Activated T-helper 17 cell treated with anti-CD3 and anti-CD28 coated beads, Interleukin-2, amount 50 U/mL, for 72 hours (primary cell): Measurements from ENCODE around the gene CD300C. TPM values are rescaled to one million over a fixed set of nuclear protein-coding genes. Genes with fewer than 3 reads are reported as not detected.
"Not testable (repeated sequence)": the region's sequence is repeated elsewhere in the genome, so short reads cannot be mapped to it uniquely, and the experiment has no call there.

Experiments
- ATAC-seq: fragments of 150-1000 bp; cut with Tn5 transposase; replicated peaks from 2 replicates; pipeline ENCODE4 v1.10.0; 2021; ENCODE audit warnings: mild to moderate bottlenecking, moderate library complexity
- H3K27ac Mint-ChIP-seq: one replicate; pipeline ENCODE4 v1.8.0; 2022; ENCODE audit warnings: mixed read lengths
- H3K27me3 Mint-ChIP-seq: one replicate; pipeline ENCODE4 v1.8.0; 2022; ENCODE audit warnings: mixed read lengths
- H3K36me3 Mint-ChIP-seq: one replicate; pipeline ENCODE4 v1.8.0; 2022; ENCODE audit warnings: low read depth, mild to moderate bottlenecking, mixed read lengths
- H3K4me1 Mint-ChIP-seq: one replicate; pipeline ENCODE4 v1.8.0; 2022; ENCODE audit warnings: mixed read lengths
- H3K4me3 Mint-ChIP-seq: one replicate; pipeline ENCODE4 v1.8.0; 2022; ENCODE audit warnings: mild to moderate bottlenecking, mixed read lengths
- H3K9me3 Mint-ChIP-seq: one replicate; pipeline ENCODE4 v1.8.0; 2022; ENCODE audit warnings: mixed read lengths
- total RNA-seq, 2 donors: library from RNA; stranded (reverse); gene quantifications; one replicate each; pipeline ENCODE4 v1.2.3, GENCODE V29; 2022

The CD300C gene
- total RNA-seq, 2 donors from 2014 or later, result 0.28 TPM; not detected in 1

DNA sequence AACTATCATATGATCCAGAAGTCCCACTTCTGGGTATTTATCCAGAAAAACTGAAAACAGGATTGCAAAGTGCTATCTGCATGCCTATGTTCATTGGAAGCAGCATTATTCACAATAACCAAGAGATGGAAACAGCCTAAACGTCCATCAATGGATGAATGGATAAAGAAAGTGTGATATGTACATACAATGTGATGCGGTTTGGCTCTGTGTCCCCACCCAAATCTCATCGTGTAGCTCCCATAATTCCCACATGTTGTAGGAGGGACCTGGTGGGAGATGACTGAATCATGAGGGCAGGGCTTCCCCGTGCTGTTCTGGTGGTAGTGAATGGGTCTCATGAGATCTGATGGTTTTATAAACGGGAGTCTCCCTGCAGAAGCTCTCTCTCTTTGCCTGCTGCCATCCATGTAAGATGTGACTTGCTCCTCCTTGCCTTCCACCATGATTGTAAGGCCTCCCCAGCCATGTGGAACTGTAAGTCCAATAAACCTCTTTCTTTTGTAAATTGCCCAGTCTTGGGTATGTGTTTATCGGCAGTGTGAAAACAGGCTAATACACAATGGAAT, 27.4 kb downstream of the CD300C start:
- H3K27ac Mint-ChIP-seq, H3K4me3 Mint-ChIP-seq, ATAC-seq: not testable (repeated sequence)
- peaks cover 10% of the 10 kb centered on the region for H3K9me3 Mint-ChIP-seq
- H3K36me3 Mint-ChIP-seq, result peaks cover 13% of the 10 kb centered on the region
- H3K4me1 Mint-ChIP-seq, result peaks cover 12% of the 10 kb centered on the region
- peaks cover 31% of the 10 kb centered on the region for H3K27me3 Mint-ChIP-seq

DNA sequence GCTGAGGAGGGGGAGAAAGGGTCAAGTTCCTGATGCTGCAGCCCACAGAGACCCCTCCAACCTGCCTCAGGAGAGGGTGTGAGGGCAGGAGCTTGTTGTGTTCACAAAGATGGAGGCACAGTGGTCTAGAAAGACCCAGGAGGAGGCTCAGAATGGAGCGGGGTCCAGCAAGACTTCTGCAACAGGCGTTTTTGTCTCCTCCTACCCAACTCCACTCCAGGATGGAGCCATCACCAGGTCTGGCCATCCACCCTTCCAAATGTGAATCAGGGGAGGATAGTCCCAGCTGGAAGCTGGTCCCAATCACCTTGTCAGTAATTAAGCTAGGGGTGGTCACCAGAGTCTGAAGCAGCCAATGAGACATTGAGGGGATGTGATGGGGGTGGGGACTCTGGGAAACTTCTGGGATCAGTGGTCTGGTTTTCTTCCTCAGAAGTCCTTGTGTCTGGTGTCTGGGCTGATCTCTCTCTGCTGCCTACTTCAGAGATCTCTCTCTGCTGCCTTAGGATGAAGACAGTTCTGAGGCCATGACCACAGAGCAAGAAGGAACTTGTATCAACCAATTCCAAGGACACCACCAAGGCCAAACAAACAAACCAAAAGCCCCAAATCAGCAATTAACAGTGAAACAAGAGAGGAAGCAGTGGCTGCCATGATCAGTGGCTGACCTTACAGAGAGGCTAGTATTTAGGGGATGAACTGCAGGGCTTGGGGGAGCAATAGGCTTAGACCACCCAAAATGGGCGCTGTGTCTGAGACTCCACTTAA, 29.2 kb downstream of the CD300C start:
- no peak for ATAC-seq

DNA sequence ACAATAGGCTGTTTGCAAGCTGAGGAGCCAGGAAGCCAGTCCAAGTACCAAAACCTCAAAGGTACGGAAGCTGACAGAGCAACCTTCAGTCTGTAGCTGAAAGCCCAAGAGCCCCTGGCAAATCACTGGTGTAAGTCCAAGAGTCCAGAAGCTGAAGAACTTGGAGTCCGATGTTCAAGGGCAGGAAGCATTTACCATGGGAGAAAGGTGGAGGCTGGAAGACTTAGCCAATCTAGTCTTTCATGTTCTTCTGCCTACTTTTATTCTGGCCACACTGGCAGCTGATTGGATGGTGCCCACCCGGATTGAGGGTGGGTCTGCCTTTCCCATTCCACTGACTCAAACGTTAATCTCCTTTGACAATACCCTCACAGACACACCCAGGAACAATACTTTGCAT, 30.0 kb downstream of the CD300C start:
- Mint-ChIP-seq H3K36me3 (peaks cover 19% of the 10 kb centered on the region), H3K27me3 (peaks cover 28% of the 10 kb centered on the region), H3K9me3 (peaks cover 10% of the 10 kb centered on the region), H3K4me3 (no peak overlapping the region), H3K4me1 (peaks cover 21% of the 10 kb centered on the region), H3K27ac (no peak overlapping the region)
- no peak for ATAC-seq

More for the DNA sequence above, 29.2 kb downstream of the CD300C start:
- peaks cover 19% of the 10 kb centered on the region for H3K36me3 Mint-ChIP-seq
- H3K27ac Mint-ChIP-seq, result no peak overlapping the region
- H3K9me3 Mint-ChIP-seq, result peaks cover 10% of the 10 kb centered on the region
- peaks cover 25% of the 10 kb centered on the region for H3K27me3 Mint-ChIP-seq
- H3K4me3 Mint-ChIP-seq, result no peak overlapping the region
- peaks cover 21% of the 10 kb centered on the region for H3K4me1 Mint-ChIP-seq

DNA sequence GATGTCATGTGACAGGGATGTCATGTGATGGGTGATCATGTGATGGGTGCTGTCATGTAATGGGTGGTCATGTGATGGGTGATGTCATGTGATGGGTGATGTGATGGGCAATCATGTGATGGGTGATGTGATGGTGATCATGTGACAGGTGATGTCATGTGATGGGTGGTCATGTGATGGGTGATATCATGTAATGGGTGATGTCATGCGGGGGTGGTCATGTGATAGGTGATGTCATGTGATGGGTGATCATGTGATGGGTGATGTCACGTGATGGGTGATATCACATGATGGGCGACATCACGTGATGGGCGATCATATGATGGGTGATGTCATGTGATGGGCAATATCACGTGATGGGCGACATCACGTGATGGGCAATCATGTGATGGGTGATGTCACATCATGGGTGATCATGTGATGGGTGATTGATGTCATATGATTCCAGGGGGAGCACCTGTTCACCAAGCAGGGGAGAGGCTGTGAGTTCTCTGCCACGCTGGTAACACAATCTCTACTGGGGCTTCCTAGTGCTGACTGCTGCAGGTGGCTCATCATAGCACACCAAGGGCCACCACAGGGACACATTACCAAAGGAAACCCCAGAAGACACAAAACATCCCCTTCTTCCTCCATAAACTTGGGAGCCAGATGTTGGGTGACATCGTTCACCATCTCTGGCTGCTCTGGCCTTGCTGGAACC, 31.1 kb downstream of the CD300C start:
- Mint-ChIP-seq H3K9me3 (peaks cover 10% of the 10 kb centered on the region), H3K4me3 (peak overlapping the region; percentile 74), H3K4me1 (peaks cover 21% of the 10 kb centered on the region), H3K27me3 (peaks cover 26% of the 10 kb centered on the region), H3K36me3 (peaks cover 19% of the 10 kb centered on the region), H3K27ac (peak overlapping the region; percentile 99)
- ATAC-seq, result peak; percentile 21

DNA sequence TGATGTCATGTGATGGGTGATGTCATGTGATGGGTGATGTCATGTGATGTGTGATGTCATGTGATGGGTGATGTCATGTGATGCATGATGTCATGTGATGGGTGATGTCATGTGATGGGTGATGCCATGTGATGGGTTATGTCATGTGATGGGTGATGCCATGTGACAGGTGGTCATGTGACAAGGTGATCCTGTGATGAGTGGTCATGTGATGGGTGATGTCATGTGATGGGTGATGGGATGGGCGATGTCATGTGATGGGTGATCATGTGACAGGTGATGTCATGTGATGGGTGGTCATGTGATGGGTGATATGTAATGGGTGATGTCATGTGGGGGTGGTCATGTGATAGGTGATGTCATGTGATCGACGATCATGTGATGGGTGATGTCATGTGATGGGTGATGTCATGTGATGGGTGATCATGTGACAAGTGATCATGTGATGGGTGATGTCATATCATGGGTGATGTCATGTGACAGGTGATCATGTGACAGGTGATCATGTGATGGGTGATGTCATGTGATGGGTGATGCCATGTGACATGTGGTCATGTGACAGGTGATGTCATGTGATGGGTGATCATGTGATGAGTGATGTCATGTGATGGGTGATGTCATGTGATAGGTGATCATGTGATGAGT, 31.8 kb downstream of the CD300C start:
- Mint-ChIP-seq H3K27ac (peak overlapping the region; percentile 99), H3K9me3 (peaks cover 10% of the 10 kb centered on the region), H3K36me3 (peaks cover 19% of the 10 kb centered on the region), H3K27me3 (peaks cover 25% of the 10 kb centered on the region), H3K4me3 (peak overlapping the region; percentile 74), H3K4me1 (peaks cover 21% of the 10 kb centered on the region)
- ATAC-seq, result peak; percentile 22

DNA sequence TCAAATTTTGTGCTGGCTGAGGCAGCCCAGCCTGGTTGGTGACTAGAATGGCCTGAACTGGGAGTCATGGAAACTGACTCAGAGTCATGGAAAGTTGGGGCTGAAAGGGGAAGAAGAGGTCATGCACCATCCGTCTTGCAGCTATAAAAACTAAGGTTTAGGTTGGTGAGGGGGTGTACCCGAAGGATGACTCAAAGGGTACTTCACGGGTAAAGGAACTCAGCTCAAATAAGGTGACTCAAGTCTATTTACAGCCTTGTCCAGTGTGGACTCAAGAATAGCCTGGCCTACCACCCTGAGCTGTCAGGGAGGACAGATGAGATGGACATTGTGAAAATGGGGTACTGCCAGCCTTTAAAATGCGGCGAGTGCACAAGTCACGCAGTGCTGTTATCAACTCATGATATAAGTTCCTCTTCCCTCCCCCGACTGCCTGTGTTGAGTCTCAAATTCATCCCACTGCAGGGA, 33.3 kb downstream of the CD300C start:
- Mint-ChIP-seq H3K4me3 (peak overlapping the region; percentile 63), H3K4me1 (peaks cover 21% of the 10 kb centered on the region), H3K27ac (peak overlapping the region; percentile 95), H3K9me3 (peaks cover 10% of the 10 kb centered on the region), H3K36me3 (peaks cover 19% of the 10 kb centered on the region), H3K27me3 (peaks cover 21% of the 10 kb centered on the region)
- peak; percentile 91 for ATAC-seq

DNA sequence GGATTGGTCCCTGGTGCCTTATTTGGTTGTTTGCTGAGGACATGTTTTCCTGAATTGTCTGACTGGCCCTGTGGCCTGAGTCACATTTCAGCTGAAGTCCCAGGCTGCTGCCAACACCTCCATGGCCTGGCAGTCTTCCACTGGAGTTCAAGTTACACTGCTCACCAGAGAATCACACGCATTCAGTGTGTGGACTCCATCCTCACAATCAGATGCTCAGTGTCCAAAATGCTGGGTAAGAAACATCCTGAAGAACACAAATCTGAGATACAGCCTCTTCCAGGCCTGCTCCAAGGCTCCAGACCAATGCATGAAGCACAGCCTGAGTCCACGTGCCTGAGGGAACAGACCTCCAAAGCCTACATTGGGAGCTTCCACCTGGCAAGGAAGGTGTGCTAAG, 33.9 kb downstream of the CD300C start:
- peaks cover 20% of the 10 kb centered on the region for H3K27me3 Mint-ChIP-seq

DNA sequence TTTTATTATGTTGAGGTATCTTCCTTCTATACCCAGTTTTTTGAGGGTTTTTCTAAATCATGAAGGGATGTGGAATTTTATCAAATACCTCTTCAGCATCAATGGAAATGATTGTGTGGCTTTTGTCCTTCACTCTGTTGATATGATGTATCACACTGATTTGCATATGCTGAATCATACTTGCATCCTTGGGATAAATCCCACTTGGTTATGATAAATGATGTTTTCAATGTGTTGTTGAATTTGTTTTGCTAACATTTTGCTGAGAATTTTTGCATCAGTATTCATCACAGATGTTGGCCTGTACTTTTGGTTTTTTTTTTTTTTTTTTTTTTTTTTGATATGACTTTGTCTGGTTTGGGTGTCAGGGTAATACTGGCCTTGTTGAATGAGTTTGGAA, 37.8 kb downstream of the CD300C start:
- H3K4me1 Mint-ChIP-seq, result peaks cover 9% of the 10 kb centered on the region
- no peak for ATAC-seq
- H3K4me3 Mint-ChIP-seq, result no peak overlapping the region
- H3K9me3 Mint-ChIP-seq, result no peaks in the 10 kb centered on the region
- peaks cover 6% of the 10 kb centered on the region for H3K36me3 Mint-ChIP-seq
- H3K27ac Mint-ChIP-seq, result no peak overlapping the region
- peaks cover 8% of the 10 kb centered on the region for H3K27me3 Mint-ChIP-seq

More for the DNA sequence above, 33.9 kb downstream of the CD300C start:
- Mint-ChIP-seq H3K4me1 (peaks cover 21% of the 10 kb centered on the region), H3K9me3 (peaks cover 10% of the 10 kb centered on the region), H3K4me3 (peak overlapping the region; percentile 63), H3K27ac (peak overlapping the region; percentile 95), H3K36me3 (peaks cover 19% of the 10 kb centered on the region)
- ATAC-seq, result no peak

DNA sequence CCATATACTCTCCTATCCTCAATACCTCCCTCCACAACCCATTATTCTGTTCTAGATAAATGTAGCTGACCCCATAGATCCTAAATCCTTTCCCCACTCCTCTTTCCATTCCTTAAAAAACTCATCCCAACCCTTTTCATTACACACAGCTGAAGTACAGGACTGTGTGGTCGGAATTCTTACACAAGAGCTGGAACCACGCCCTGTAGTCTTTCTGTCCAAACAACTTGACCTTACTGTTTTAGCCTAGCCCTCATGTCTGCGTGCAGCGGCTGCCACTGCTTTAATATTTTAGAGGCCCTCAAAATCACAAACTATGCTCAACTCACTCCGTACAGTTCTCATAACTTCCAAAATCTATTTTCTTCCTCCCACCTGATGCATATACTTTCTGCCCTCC, 42.0 kb downstream of the CD300C start:
- not testable (repeated sequence) for H3K36me3 Mint-ChIP-seq, H3K9me3 Mint-ChIP-seq, H3K27me3 Mint-ChIP-seq, H3K27ac Mint-ChIP-seq, ATAC-seq, H3K4me3 Mint-ChIP-seq, H3K4me1 Mint-ChIP-seq

DNA sequence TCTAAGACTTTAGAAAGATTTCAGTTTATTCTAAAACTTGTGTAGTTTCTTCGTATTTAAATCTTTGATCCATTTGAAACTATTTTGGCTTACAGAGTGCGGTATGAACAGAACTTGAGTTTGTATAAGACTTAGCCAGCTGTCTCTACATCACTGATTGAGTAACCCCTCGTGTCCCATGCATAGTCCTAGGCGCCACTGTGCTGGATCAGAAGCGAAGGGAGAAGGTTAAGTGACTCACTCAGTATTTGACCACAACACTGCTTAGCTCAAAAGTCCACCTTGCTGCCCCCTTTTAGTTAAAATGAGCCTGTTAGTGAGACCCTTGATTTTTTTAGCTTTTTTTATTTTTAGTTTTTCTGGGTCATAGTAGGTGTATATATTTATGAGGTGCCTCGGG, 43.1 kb downstream of the CD300C start:
- Mint-ChIP-seq H3K4me1 (no peaks in the 10 kb centered on the region), H3K27me3 (peaks cover 6% of the 10 kb centered on the region), H3K27ac (no peak overlapping the region), H3K36me3 (no peaks in the 10 kb centered on the region), H3K9me3 (no peaks in the 10 kb centered on the region), H3K4me3 (no peak overlapping the region)
- no peak for ATAC-seq

DNA sequence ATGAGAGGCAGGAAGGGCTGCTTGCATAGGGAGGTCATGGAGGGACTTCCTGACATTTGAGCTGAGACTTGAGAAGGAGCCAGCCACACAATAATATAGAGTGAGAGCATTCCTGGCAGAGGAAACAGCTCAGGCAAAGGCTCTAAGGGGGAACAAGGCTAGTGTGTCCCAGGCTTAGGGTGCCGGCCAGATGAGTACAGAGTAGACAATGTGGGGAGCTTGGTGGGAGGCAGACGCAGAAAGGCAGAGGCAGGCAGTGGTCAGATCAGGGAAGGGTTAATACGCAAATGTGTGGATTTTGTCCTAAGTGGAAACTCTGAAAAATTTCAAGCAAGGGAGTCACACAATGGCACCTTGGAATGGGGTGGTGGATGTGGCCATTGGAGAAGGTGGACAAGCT, 45.9 kb downstream of the CD300C start:
- Mint-ChIP-seq H3K27me3 (peaks cover 6% of the 10 kb centered on the region), H3K27ac (peak overlapping the region; percentile 4), H3K4me1 (no peaks in the 10 kb centered on the region), H3K4me3 (no peak overlapping the region), H3K9me3 (no peaks in the 10 kb centered on the region), H3K36me3 (no peaks in the 10 kb centered on the region)
- no peak for ATAC-seq

DNA sequence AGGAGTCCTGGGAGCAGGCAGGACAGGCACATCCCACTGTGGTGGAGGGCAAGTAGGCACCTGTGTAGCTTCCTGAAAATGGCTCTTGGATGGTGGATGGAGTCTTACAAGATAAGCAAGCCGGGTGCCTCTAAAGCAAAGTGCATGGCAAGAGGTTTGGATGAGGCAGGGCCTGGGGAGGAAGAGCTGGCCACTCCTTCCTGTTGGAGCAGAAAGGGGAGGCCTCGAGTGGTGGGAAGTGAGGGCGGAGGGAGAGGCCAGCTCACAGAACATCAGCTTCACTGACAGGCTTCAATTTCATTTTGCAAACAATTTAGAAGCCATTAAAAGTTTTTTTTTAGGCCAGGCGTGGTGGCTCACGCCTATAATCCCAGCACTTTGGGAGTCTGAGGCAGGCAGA, 48.4 kb downstream of the CD300C start:
- ATAC-seq, result no peak
- Mint-ChIP-seq H3K9me3 (no peaks in the 10 kb centered on the region), H3K4me1 (no peaks in the 10 kb centered on the region), H3K4me3 (no peak overlapping the region), H3K27ac (no peak overlapping the region), H3K27me3 (peaks cover 6% of the 10 kb centered on the region), H3K36me3 (no peaks in the 10 kb centered on the region)

DNA sequence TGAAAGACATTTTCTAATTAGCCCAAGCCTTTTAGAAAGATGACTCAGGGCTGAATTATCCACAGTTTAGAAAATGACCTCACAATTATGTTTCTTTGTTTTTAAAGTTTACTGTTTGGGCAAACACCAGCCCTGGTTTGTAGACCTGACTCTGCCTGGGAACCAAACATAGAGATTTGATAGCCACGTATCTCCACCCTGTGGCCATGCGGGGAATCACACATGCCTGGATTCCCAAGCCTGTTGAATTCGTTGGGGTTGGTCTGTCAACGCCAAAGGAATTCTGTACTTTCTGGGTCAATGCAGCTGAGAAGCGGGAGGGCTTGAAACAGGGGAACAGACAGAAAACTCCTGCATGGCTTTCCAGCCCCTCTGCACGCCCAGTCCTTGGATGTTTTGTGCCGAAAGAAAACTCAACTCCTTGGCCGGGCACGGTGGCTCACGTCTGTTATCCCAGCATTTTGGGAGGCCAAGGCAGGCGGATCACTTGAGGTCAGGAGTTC, 52.5 kb downstream of the CD300C start:
- Mint-ChIP-seq H3K36me3 (no peaks in the 10 kb centered on the region), H3K27ac (no peak overlapping the region), H3K4me3 (no peak overlapping the region), H3K27me3 (no peaks in the 10 kb centered on the region), H3K9me3 (no peaks in the 10 kb centered on the region), H3K4me1 (peaks cover 4% of the 10 kb centered on the region)
- peak; percentile 63 for ATAC-seq

DNA sequence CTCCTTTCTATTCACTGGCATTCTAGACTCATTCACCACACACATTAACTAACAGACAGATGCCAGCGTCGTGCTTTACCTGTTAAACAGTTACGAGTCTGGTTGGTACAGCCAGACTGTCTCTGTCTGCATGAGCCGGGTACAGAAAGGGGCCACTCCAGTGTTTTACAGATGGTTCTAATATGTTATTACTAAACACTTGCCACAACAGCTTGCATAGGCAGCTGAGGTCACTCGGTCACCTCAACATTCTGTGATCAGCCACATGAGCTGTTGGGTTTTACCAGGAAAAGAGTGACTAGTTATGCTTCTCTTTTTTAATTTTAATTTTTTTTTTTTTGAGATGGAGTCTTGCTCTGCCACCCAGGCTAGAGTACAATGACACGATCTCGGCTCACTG, 54.3 kb downstream of the CD300C start:
- H3K4me3 Mint-ChIP-seq, result no peak overlapping the region

More for the DNA sequence above, 54.3 kb downstream of the CD300C start:
- Mint-ChIP-seq H3K36me3 (no peaks in the 10 kb centered on the region), H3K9me3 (no peaks in the 10 kb centered on the region), H3K27me3 (no peaks in the 10 kb centered on the region), H3K27ac (no peak overlapping the region), H3K4me1 (peaks cover 4% of the 10 kb centered on the region)
- ATAC-seq, result no peak
